Erythroblast (primary cell): ENCODE measurements around the gene NOVA2.
"Not testable (repeated sequence)": the region's sequence is repeated elsewhere in the genome, so short reads cannot be mapped to it uniquely, and the experiment has no call there.

Experiments used
- DNase-seq, 2 experiments: peaks; one replicate each; lab custom pipeline; 2025; lab: John Stamatoyannopoulos, UW
- GATA1 ChIP-seq: IDR thresholded peaks from 2 replicates; pipeline ENCODE4 v1.6.1; 2011; ENCODE audit warnings: low read depth, mild to moderate bottlenecking, control low read depth, low read length, moderate library complexity
- POLR2A ChIP-seq: IDR thresholded peaks from 2 replicates; pipeline ENCODE4 v1.6.1; 2011; ENCODE audit warnings: mild to moderate bottlenecking, low read length

NOVA2 gene

GRCh38 chr19:45897261-45897812, 76.3 kb downstream of the NOVA2 start:
- TF ChIP-seq POLR2A = no peak
- no peak for TF ChIP-seq GATA1
- DNase-seq = no peak

GRCh38 chr19:45895983-45896599, 77.6 kb downstream of the NOVA2 start:
- DNase-seq = not testable (repeated sequence)

GRCh38 chr19:45895519-45895972, 78.1 kb downstream of the NOVA2 start:
- no peak for DNase-seq
- TF ChIP-seq GATA1 = no peak

GRCh38 chr19:45890877-45891276, 82.8 kb downstream of the NOVA2 start:
- no peak for DNase-seq
- no peak for TF ChIP-seq GATA1

- peak; percentile 31 to 77 for DNase-seq
- no peak for TF ChIP-seq POLR2A
- no peak for TF ChIP-seq GATA1
These were observed 84.3 kb downstream of the NOVA2 start for GRCh38 chr19:45889210-45889885.

GRCh38 chr19:45887200-45887710, 86.4 kb downstream of the NOVA2 start:
- no peak for TF ChIP-seq POLR2A
- no peak for TF ChIP-seq GATA1
- DNase-seq = peak in 1 of 2 experiments; percentile 48

GRCh38 chr19:45886427-45887199, 87.1 kb downstream of the NOVA2 start:
- TF ChIP-seq POLR2A = peak; percentile 62
- no peak for TF ChIP-seq GATA1

GRCh38 chr19:45885556-45886426, 87.9 kb downstream of the NOVA2 start, which contains the start of gene IRF2BP1:
Gene IRF2BP1, minus strand, starts transcription at chr19:45886141. Its CDS starts 367 bp downstream, at chr19:45885774.
- TF ChIP-seq GATA1 = no peak
- no peak for TF ChIP-seq POLR2A
- peak; percentile 94 to 96 for DNase-seq

More at GRCh38 chr19:45886427-45887199, 87.1 kb downstream of the NOVA2 start:
- DNase-seq = peak; percentile 93 to 95

- DNase-seq = peak; percentile 69 to 73
- TF ChIP-seq GATA1 (no peak), POLR2A (no peak)
These were observed 88.7 kb downstream of the NOVA2 start for GRCh38 chr19:45884682-45885555.

GRCh38 chr19:45883881-45884681, 89.6 kb downstream of the NOVA2 start:
- TF ChIP-seq GATA1 = no peak
- TF ChIP-seq POLR2A = no peak
- no peak for DNase-seq
